Activated CD4-positive, alpha-beta T cell treated with anti-CD3 and anti-CD28 coated beads, Interleukin-2, amount 50 U/mL, for 48 hours (primary cell): ENCODE measurements around the gene ADGRL3.
"Not testable (repeated sequence)": the region's sequence is repeated elsewhere in the genome, so short reads cannot be mapped to it uniquely, and the experiment has no call there.

Experiments used
- DNase-seq, 2 experiments: peaks; one replicate each; pipeline ENCODE4 v3.0.0-alpha.2; 2020

The ADGRL3 gene

GRCh38 chr4:61763682-61764081 lies 563.6 kb downstream of the ADGRL3 start:
- DNase-seq = no peak

GRCh38 chr4:61764090-61764489 lies 564.0 kb downstream of the ADGRL3 start:
- DNase-seq = not testable (repeated sequence)

- not testable (repeated sequence) for DNase-seq
Observed at GRCh38 chr4:61769444-61770167, 569.5 kb downstream of the ADGRL3 start.

- DNase-seq = no peak
Observed at GRCh38 chr4:61770456-61770855, 570.3 kb downstream of the ADGRL3 start.

GRCh38 chr4:61771056-61771455 lies 570.9 kb downstream of the ADGRL3 start:
- DNase-seq = no peak

GRCh38 chr4:61772126-61772525 lies 572.0 kb downstream of the ADGRL3 start:
- DNase-seq = no peak

- no peak for DNase-seq
Observed at GRCh38 chr4:61773655-61774245, 573.6 kb downstream of the ADGRL3 start.

GRCh38 chr4:61782133-61782532 lies 582.0 kb downstream of the ADGRL3 start:
- DNase-seq = no peak

- DNase-seq = no peak
Observed at GRCh38 chr4:61783050-61783449, 582.9 kb downstream of the ADGRL3 start.

GRCh38 chr4:61785761-61786160 lies 585.6 kb downstream of the ADGRL3 start:
- no peak for DNase-seq

- no peak for DNase-seq
Observed at GRCh38 chr4:61786211-61786610, 586.1 kb downstream of the ADGRL3 start.

GRCh38 chr4:61795998-61796397 lies 595.9 kb downstream of the ADGRL3 start:
- no peak for DNase-seq

- no peak for DNase-seq
Observed at GRCh38 chr4:61799794-61800193, 599.7 kb downstream of the ADGRL3 start.

- DNase-seq = no peak
Observed at GRCh38 chr4:61805227-61805626, 605.1 kb downstream of the ADGRL3 start.

- DNase-seq = no peak
Observed at GRCh38 chr4:61805979-61806378, 605.9 kb downstream of the ADGRL3 start.

- DNase-seq = no peak
Observed at GRCh38 chr4:61812171-61812570, 612.0 kb downstream of the ADGRL3 start.

GRCh38 chr4:61817071-61817470 lies 616.9 kb downstream of the ADGRL3 start:
- no peak for DNase-seq

GRCh38 chr4:61820136-61820535 lies 620.0 kb downstream of the ADGRL3 start:
- DNase-seq = no peak

- no peak for DNase-seq
Observed at GRCh38 chr4:61824454-61824853, 624.3 kb downstream of the ADGRL3 start.

GRCh38 chr4:61827907-61828391 lies 627.8 kb downstream of the ADGRL3 start:
- DNase-seq = no peak

- no peak for DNase-seq
Observed at GRCh38 chr4:61828960-61829359, 628.8 kb downstream of the ADGRL3 start.

- no peak for DNase-seq
Observed at GRCh38 chr4:61831987-61832386, 631.9 kb downstream of the ADGRL3 start.

- no peak for DNase-seq
Observed at GRCh38 chr4:61837395-61837794, 637.3 kb downstream of the ADGRL3 start.

- DNase-seq = no peak
Observed at GRCh38 chr4:61838072-61838471, 637.9 kb downstream of the ADGRL3 start.

GRCh38 chr4:61841714-61842113 lies 641.6 kb downstream of the ADGRL3 start:
- no peak for DNase-seq
